HepG2 (cell line): ENCODE data around the gene URGCP. TPM values are rescaled to one million over a fixed set of nuclear protein-coding genes. Genes with fewer than 3 reads are reported as not detected.

Experiments used
- CAMTA2 ChIP-seq: sonication (generic); formaldehyde crosslinking; IDR thresholded peaks from 2 replicates; pipeline ENCODE4 v1.4.0; 2020; ENCODE audit warnings: mild to moderate bottlenecking, missing genetic modification reagents, borderline replicate concordance
- CCAR2 ChIP-seq: fragments of 200-400 bp; formaldehyde crosslinking; optimal IDR thresholded peaks from 2 replicates; pipeline ENCODE3; 2018; ENCODE audit warnings: low read depth, mild to moderate bottlenecking, low read length, moderate library complexity
- FOSL1 ChIP-seq: sonication (generic); formaldehyde crosslinking; IDR thresholded peaks from 2 replicates; pipeline ENCODE4 v1.9.0; 2021; ENCODE audit warnings: missing genetic modification reagents, borderline replicate concordance
- FOXK1 ChIP-seq: sonication (generic); formaldehyde crosslinking; IDR thresholded peaks from 2 replicates; pipeline ENCODE4 v1.4.0; 2020; ENCODE audit warnings: low read depth, missing genetic modification reagents, borderline replicate concordance
- FOXM1 ChIP-seq: sonication (generic); formaldehyde crosslinking; IDR thresholded peaks from 2 replicates; pipeline ENCODE4 v1.5.0; 2020; ENCODE audit warnings: missing genetic modification reagents
- HNRNPL ChIP-seq: fragments of 200-400 bp; formaldehyde crosslinking; IDR thresholded peaks from 2 replicates; pipeline ENCODE4 v1.6.1; 2017; ENCODE audit warnings: mild to moderate bottlenecking, low read depth, low read length
- KDM5A ChIP-seq: fragments of 200-600 bp; sonication (generic); IDR thresholded peaks from 2 replicates; pipeline ENCODE4 v1.7.0; 2018; ENCODE audit warnings: antibody characterized with exemption, mild to moderate bottlenecking, low read length, borderline replicate concordance
- NKX3-1 ChIP-seq: sonication (generic); formaldehyde crosslinking; IDR thresholded peaks from 2 replicates; pipeline ENCODE4 v1.5.0; 2020; ENCODE audit warnings: missing genetic modification reagents
- PPARG ChIP-seq: conservative IDR thresholded peaks from 2 replicates; pipeline ENCODE4 v1.6.1; 2016; ENCODE audit warnings: missing biosample characterization, missing genetic modification reagents
- REL ChIP-seq: sonication (generic); formaldehyde crosslinking; conservative IDR thresholded peaks from 2 replicates; pipeline ENCODE4 v1.8.0; 2022; ENCODE audit warnings: mild to moderate bottlenecking, missing genetic modification reagents, moderate library complexity
- RFX5 ChIP-seq: IDR thresholded peaks from 2 replicates; pipeline ENCODE4 v1.6.1; 2011; ENCODE audit warnings: low read depth, low read length, improper control_type of control experiment
- SNAI1 ChIP-seq: sonication (generic); formaldehyde crosslinking; IDR thresholded peaks from 2 replicates; pipeline ENCODE4 v1.5.0; 2020; ENCODE audit warnings: mild to moderate bottlenecking, missing genetic modification reagents, borderline replicate concordance
- YEATS4 ChIP-seq: sonication (generic); formaldehyde crosslinking; IDR thresholded peaks from 2 replicates; pipeline ENCODE4 v1.4.0; 2020; ENCODE audit warnings: missing genetic modification reagents, borderline replicate concordance
- ZFP41 ChIP-seq: sonication (generic); formaldehyde crosslinking; IDR thresholded peaks from 2 replicates; pipeline ENCODE4 v1.4.0; 2020; ENCODE audit warnings: mild to moderate bottlenecking, missing genetic modification reagents, borderline replicate concordance
- ZKSCAN8 ChIP-seq: IDR thresholded peaks from 2 replicates; pipeline ENCODE4 v1.6.1; 2016; ENCODE audit warnings: borderline replicate concordance, missing genetic modification reagents, missing compliant biosample characterization
- ZNF136 ChIP-seq: sonication (generic); formaldehyde crosslinking; IDR thresholded peaks from 2 replicates; pipeline ENCODE4 v1.8.1; 2022; ENCODE audit warnings: low read depth, mild to moderate bottlenecking, moderate library complexity, missing genetic modification reagents
- ZNF30 ChIP-seq: sonication (generic); formaldehyde crosslinking; IDR thresholded peaks from 2 replicates; pipeline ENCODE4 v1.5.0; 2020; ENCODE audit warnings: mild to moderate bottlenecking, missing genetic modification reagents
- ZNF460 ChIP-seq: sonication (generic); formaldehyde crosslinking; IDR thresholded peaks from 2 replicates; pipeline ENCODE4 v1.5.1; 2020; ENCODE audit warnings: missing genetic modification reagents, mild to moderate bottlenecking, borderline replicate concordance
- ZNF468 ChIP-seq: sonication (generic); formaldehyde crosslinking; IDR thresholded peaks from 2 replicates; pipeline ENCODE4 v1.8.0; 2022; ENCODE audit warnings: mild to moderate bottlenecking, moderate library complexity, missing genetic modification reagents
- ZNF552 ChIP-seq: sonication (generic); formaldehyde crosslinking; IDR thresholded peaks from 2 replicates; pipeline ENCODE4 v1.9.0; 2022; ENCODE audit warnings: missing genetic modification reagents, mild to moderate bottlenecking, borderline replicate concordance
- ZNF557 ChIP-seq: sonication (generic); formaldehyde crosslinking; IDR thresholded peaks from 2 replicates; pipeline ENCODE4 v1.4.0; 2020; ENCODE audit warnings: missing genetic modification reagents
- ZNF577 ChIP-seq: sonication (generic); formaldehyde crosslinking; IDR thresholded peaks from 2 replicates; pipeline ENCODE4 v1.4.0; 2020; ENCODE audit warnings: mild to moderate bottlenecking, low read depth, missing genetic modification reagents, borderline replicate concordance
- ZNF605 ChIP-seq: sonication (generic); formaldehyde crosslinking; IDR thresholded peaks from 2 replicates; pipeline ENCODE4 v1.8.0; 2022; ENCODE audit warnings: mild to moderate bottlenecking, missing genetic modification reagents
- ZNF839 ChIP-seq: sonication (generic); formaldehyde crosslinking; IDR thresholded peaks from 2 replicates; pipeline ENCODE4 v1.4.0; 2020; ENCODE audit warnings: missing genetic modification reagents, mild to moderate bottlenecking, borderline replicate concordance
- polyA plus RNA-seq, 8 experiments: library from polyadenylated mRNA; depleted of rRNA in 3 of 8; stranded (reverse) in 7 of 8; unstranded in 1 of 8; fragments of >200 nt; fragmentation: Illumina TruSeq in 4 of 8; extraction: Trizol in 4 of 8; gene quantifications; 2 replicates each; pipeline versions ENCODE4 v1.2.1 to v1.2.3, GENCODE V29; 2011 to 2016; ENCODE audit warnings: low read depth in 4 of 8, missing spikeins in 1 of 8, mixed read lengths in 1 of 8; ENCODE audit not compliant: insufficient read depth in 1 of 8
- total RNA-seq, 5 experiments: library from RNA; depleted of rRNA; stranded (reverse); fragments of >200 nt; fragmentation: Illumina TruSeq; extraction: Trizol; gene quantifications; 2 replicates each; pipeline ENCODE4 v1.2.3, GENCODE V29; 2016; ENCODE audit warnings: low read depth in 1 of 5
- TF ChIP-seq, protein P1 (sequence below): IDR thresholded peaks from 2 replicates; pipeline ENCODE4 v1.6.1; 2012; ENCODE audit warnings: low read depth, low read length, improper control_type of control experiment
- TF ChIP-seq, protein P2 (sequence below): sonication (generic); formaldehyde crosslinking; IDR thresholded peaks from 2 replicates; pipeline ENCODE4 v1.4.0; 2020; ENCODE audit warnings: missing genetic modification reagents
- TF ChIP-seq, protein P3 (sequence below): sonication (generic); formaldehyde crosslinking; IDR thresholded peaks from 2 replicates; pipeline ENCODE4 v1.8.1; 2023; ENCODE audit warnings: mild to moderate bottlenecking, missing genetic modification reagents, borderline replicate concordance

URGCP gene
- total and polyA plus RNA-seq, 2 of the 13 experiments (the other 11 are each of a cell fraction or from before 2014, with no cell fraction given): 22.3 to 25.8 TPM

DNA sequence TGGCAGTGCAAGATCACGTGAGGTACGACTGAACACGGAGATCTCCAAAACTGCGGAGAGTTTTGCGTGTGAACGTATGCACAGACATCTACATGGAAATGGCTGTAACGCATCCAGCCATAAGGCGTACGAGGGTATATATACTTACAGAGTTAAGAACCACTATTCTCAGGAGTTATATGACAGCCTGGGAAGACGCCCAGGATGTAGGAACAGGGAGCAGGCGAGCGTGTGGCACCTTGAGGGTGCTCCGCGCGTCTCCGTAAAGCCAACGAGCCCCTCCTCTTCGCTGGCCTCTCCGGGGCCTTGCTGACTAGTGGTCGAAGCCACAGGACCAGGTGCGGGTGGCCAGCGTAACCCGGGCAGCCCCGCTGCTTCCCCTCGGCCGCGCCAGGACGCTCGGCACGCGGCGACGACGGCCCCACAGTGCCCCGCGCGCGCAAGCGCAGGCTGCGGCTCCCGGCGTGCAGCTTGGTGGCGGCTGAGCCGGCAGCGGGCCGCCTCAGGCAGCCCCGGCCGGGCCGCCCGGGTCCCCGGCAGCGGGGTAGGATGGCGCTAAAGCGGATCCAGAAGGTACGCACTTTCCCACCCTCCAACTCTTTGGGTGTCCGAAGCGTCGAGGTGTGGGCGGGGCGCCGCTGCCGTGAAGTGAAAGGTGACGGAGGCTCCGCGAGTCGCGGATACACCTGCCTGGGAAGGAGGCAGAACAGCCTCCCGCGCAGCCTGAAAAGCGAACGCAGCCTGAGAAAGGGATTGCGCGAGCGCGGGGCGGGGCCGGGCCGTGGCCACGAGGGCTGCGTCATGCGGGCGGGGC is 19.8 kb upstream of the URGCP start, which contains the start of gene UBE2D4 (continued):
- TF ChIP-seq FOXM1 (CRISPR knock-in tag) (no peak), ZNF460 (CRISPR knock-in tag) (no peak), RFX5 (no peak), ZNF839 (CRISPR knock-in tag) (no peak; the same call in 1 of the 2 replicates), ZFP41 (CRISPR knock-in tag) (no peak; the same call in 1 of the 2 replicates), YEATS4 (CRISPR knock-in tag) (peak; percentile 95), CAMTA2 (CRISPR knock-in tag) (no peak), SNAI1 (CRISPR knock-in tag) (no peak), FOXK1 (CRISPR knock-in tag) (no peak; the same call in 1 of the 2 replicates), REL (CRISPR knock-in tag) (no peak), ZNF605 (peak; percentile 36), FOSL1 (0 out of 2 replicates have a peak, but pooled peaks have one; percentile 4), PPARG (CRISPR knock-in tag) (no peak), ZNF552 (CRISPR knock-in tag) (peak; percentile 63; the same call in 1 of the 2 replicates), ZNF30 (CRISPR knock-in tag) (no peak), NKX3-1 (CRISPR knock-in tag) (peak; percentile 32; the same call in 1 of the 2 replicates), HNRNPL (no peak), ZNF557 (CRISPR knock-in tag) (0 out of 2 replicates have a peak, but pooled peaks have one; percentile 47), ZNF136 (peak; percentile 44; the same call in 1 of the 2 replicates), KDM5A (no peak), CCAR2 (no peak), ZNF468 (CRISPR knock-in tag) (peak; percentile 90; the same call in 1 of the 2 replicates), ZKSCAN8 (CRISPR knock-in tag) (0 out of 2 replicates have a peak, but pooled peaks have one; percentile 15), ZNF577 (CRISPR knock-in tag) (0 out of 2 replicates have a peak, but pooled peaks have one; percentile 81)
- TF ChIP-seq, protein P1, sequence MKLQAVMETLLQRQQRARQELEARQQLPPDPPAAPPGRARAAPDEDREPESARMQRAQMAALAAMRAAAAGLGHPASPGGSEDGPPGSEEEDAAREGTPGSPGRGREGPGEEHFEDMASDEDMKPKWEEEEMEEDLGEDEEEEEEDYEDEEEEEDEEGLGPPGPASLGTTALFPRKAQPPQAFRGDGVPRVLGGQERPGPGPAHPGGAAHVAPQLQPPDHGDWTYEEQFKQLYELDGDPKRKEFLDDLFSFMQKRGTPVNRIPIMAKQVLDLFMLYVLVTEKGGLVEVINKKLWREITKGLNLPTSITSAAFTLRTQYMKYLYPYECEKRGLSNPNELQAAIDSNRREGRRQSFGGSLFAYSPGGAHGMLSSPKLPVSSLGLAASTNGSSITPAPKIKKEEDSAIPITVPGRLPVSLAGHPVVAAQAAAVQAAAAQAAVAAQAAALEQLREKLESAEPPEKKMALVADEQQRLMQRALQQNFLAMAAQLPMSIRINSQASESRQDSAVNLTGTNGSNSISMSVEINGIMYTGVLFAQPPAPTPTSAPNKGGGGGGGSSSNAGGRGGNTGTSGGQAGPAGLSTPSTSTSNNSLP: no peak
- TF ChIP-seq, protein P2, sequence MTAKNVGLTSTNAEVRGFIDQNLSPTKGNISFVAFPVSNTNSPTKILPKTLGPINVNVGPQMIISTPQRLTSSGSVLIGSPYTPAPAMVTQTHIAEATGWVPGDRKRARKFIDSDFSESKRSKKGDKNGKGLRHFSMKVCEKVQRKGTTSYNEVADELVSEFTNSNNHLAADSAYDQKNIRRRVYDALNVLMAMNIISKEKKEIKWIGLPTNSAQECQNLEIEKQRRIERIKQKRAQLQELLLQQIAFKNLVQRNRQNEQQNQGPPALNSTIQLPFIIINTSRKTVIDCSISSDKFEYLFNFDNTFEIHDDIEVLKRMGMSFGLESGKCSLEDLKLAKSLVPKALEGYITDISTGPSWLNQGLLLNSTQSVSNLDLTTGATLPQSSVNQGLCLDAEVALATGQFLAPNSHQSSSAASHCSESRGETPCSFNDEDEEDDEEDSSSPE: peak; percentile 79
- TF ChIP-seq, protein P3, sequence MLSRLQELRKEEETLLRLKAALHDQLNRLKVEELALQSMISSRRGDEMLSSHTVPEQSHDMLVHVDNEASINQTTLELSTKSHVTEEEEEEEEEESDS (CRISPR knock-in tag): peak; percentile 84; the same call in 1 of the 2 replicates
